ENCODE data around the gene ZCCHC7. TPM values are rescaled to one million over a fixed set of nuclear protein-coding genes. Genes with fewer than 3 reads are reported as not detected.

The ZCCHC7 gene
- total RNA-seq, 4 donors from 2014 or later: 4.8 to 11.2 (median 6.9) TPM

- no peak for ATAC-seq
- H3K9me3 ChIP-seq: no peaks in the 10 kb centered on the region
- no peaks in the 10 kb centered on the region for H3K36me3 ChIP-seq
- H3K4me3 ChIP-seq: no peak overlapping the region
- H3K27me3 ChIP-seq: no peaks in the 10 kb centered on the region
- in situ Hi-C loops (cut with MboI; ENCODE audit: low sequenced_read_pairs in 4 of 4) (no loop called here), intact Hi-C loops (cut with DNase I; ENCODE audit: low total_unique reads) (no loop called here)
- H3K4me1 ChIP-seq: no peaks in the 10 kb centered on the region
- DNase-seq: no peak
- no peak overlapping the region for H3K27ac ChIP-seq
- no peak for TF ChIP-seq POLR2A (IDR thresholded peaks at IDR 0.05)
- TF ChIP-seq, protein P1, sequence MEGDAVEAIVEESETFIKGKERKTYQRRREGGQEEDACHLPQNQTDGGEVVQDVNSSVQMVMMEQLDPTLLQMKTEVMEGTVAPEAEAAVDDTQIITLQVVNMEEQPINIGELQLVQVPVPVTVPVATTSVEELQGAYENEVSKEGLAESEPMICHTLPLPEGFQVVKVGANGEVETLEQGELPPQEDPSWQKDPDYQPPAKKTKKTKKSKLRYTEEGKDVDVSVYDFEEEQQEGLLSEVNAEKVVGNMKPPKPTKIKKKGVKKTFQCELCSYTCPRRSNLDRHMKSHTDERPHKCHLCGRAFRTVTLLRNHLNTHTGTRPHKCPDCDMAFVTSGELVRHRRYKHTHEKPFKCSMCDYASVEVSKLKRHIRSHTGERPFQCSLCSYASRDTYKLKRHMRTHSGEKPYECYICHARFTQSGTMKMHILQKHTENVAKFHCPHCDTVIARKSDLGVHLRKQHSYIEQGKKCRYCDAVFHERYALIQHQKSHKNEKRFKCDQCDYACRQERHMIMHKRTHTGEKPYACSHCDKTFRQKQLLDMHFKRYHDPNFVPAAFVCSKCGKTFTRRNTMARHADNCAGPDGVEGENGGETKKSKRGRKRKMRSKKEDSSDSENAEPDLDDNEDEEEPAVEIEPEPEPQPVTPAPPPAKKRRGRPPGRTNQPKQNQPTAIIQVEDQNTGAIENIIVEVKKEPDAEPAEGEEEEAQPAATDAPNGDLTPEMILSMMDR (IDR thresholded peaks at IDR 0.05 in 4 of 5, conservative IDR thresholded peaks at IDR 0.05 in 1 of 5): no peak
Observed at GRCh38 chr9:37339923-37340322, 219.5 kb downstream of the ZCCHC7 start.

- Histone ChIP-seq H3K9me3 (no peaks in the 10 kb centered on the region), H3K27ac (no peak overlapping the region), H3K4me1 (no peaks in the 10 kb centered on the region), H3K36me3 (no peaks in the 10 kb centered on the region), H3K27me3 (no peaks in the 10 kb centered on the region), H3K4me3 (no peak overlapping the region)
- TF ChIP-seq, protein P1 (IDR thresholded peaks at IDR 0.05 in 4 of 5, conservative IDR thresholded peaks at IDR 0.05 in 1 of 5): no peak
- TF ChIP-seq POLR2A (IDR thresholded peaks at IDR 0.05): no peak
- ATAC-seq: no peak
- DNase-seq: no peak
- intact Hi-C loops (cut with DNase I; ENCODE audit: low total_unique reads) (no loop called here), in situ Hi-C loops (cut with MboI; ENCODE audit: low sequenced_read_pairs in 4 of 4) (no loop called here)
Observed at GRCh38 chr9:37340961-37341360, 220.6 kb downstream of the ZCCHC7 start.

- Histone ChIP-seq H3K27ac (no peak overlapping the region), H3K4me1 (no peaks in the 10 kb centered on the region), H3K36me3 (no peaks in the 10 kb centered on the region), H3K9me3 (no peaks in the 10 kb centered on the region), H3K27me3 (no peaks in the 10 kb centered on the region), H3K4me3 (no peak overlapping the region)
- no peak for DNase-seq
- intact Hi-C loops (cut with DNase I; ENCODE audit: low total_unique reads): no loop called here
- ATAC-seq: no peak
- TF ChIP-seq, protein P1 (IDR thresholded peaks at IDR 0.05 in 4 of 5, conservative IDR thresholded peaks at IDR 0.05 in 1 of 5): no peak
- no peak for TF ChIP-seq POLR2A (IDR thresholded peaks at IDR 0.05)
- in situ Hi-C loops (cut with MboI; ENCODE audit: low sequenced_read_pairs in 4 of 4): no loop called here
Observed at GRCh38 chr9:37341704-37342103, 221.3 kb downstream of the ZCCHC7 start.

DNA sequence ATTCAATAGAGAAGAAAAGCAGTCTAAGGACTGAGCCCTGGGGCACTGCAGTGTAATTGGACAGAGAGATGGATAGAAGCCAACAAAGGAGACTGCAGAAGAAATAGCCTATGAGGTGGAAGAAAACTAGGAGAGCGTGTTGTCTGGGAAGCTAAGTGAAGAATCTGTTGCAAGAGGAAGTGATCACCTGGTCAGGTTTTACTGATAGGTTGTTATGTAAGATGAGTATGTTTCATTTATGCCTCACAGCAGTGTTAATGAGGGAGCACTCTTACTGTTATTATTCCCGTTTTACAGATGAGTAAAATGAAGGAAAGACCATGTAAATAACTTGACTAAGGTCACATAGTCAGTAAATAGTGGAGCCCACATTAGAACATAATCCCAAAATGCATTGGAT is 222.1 kb downstream of the ZCCHC7 start:
- Histone ChIP-seq H3K4me3 (no peak overlapping the region), H3K27me3 (no peaks in the 10 kb centered on the region), H3K4me1 (no peaks in the 10 kb centered on the region), H3K36me3 (no peaks in the 10 kb centered on the region), H3K9me3 (no peaks in the 10 kb centered on the region), H3K27ac (no peak overlapping the region)
- ATAC-seq: no peak
- TF ChIP-seq, protein P1 (IDR thresholded peaks at IDR 0.05 in 4 of 5, conservative IDR thresholded peaks at IDR 0.05 in 1 of 5): no peak
- no peak for TF ChIP-seq POLR2A (IDR thresholded peaks at IDR 0.05)
- intact Hi-C loops (cut with DNase I; ENCODE audit: low total_unique reads) (no loop called here), in situ Hi-C loops (cut with MboI; ENCODE audit: low sequenced_read_pairs in 4 of 4) (no loop called here)
- DNase-seq: no peak

DNA sequence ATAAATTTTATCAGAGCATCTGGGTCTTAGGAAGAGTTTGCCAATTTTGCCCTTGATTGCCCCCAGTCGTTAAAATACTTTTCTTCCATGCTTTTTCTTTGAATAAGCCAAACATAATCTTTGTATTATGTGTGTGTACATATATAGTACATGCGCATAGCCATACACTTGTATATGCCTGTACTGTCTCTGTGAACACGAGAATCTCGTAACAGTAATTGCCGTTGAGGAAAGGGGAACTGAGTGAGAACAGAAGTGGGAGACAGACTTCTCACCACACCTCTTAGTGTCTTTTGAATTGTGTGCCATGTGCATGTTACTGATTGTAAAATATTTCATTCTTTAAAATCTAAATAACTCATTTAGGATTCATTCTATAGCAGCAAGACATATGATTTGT is 222.5 kb downstream of the ZCCHC7 start:
- intact Hi-C loops (cut with DNase I; ENCODE audit: low total_unique reads): no loop called here
- in situ Hi-C loops (cut with MboI; ENCODE audit: low sequenced_read_pairs in 4 of 4): no loop called here
- Histone ChIP-seq H3K27me3 (no peaks in the 10 kb centered on the region), H3K4me3 (no peak overlapping the region), H3K9me3 (no peaks in the 10 kb centered on the region), H3K36me3 (no peaks in the 10 kb centered on the region), H3K27ac (no peak overlapping the region), H3K4me1 (no peaks in the 10 kb centered on the region)
- ATAC-seq: no peak
- DNase-seq: no peak
- TF ChIP-seq, protein P1 (IDR thresholded peaks at IDR 0.05 in 4 of 5, conservative IDR thresholded peaks at IDR 0.05 in 1 of 5): no peak
- TF ChIP-seq POLR2A (IDR thresholded peaks at IDR 0.05): no peak

All from gastrocnemius medialis (tissue), 4 donors.